Right lobe of liver (tissue), 6 donors: ENCODE results near the gene PTPRM. TPM values are rescaled to one million over a fixed set of nuclear protein-coding genes. Genes with fewer than 3 reads are reported as not detected.
A peak's percentile ranks its signal among the peaks of the same experiment; 100 is the strongest.
"Not testable (repeated sequence)": the region's sequence is repeated elsewhere in the genome, so short reads cannot be mapped to it uniquely, and the experiment has no call there.

Source experiments
- ATAC-seq, 4 donors: fragments of 200-7000 bp; cut with Tn5 transposase; one replicate each; pipeline ENCODE4 v1.9.1; 2020; ENCODE audit warnings: mild to moderate bottlenecking in 4 of 4, moderate library complexity in 4 of 4
- DNase-seq, 3 donors: peaks; one replicate each; pipeline ENCODE4 v3.0.0-alpha.2; 2020
- H3K27ac ChIP-seq, 3 donors: fragments of 200-600 bp; one replicate each; pipeline ENCODE4 v1.8.0; 2022
- H3K27me3 ChIP-seq, 2 donors: fragments of 200-600 bp; one replicate each; pipeline ENCODE4 v1.8.0; 2022
- H3K36me3 ChIP-seq, 4 donors: fragments of 200-600 bp; sonication (generic) in 1 of 4; one replicate each; pipeline versions ENCODE4 v1.5.1 to v1.8.0; 2017 to 2022; ENCODE audit warnings: control low read depth in 1 of 4
- H3K4me1 ChIP-seq, 4 donors: fragments of 200-600 bp; sonication (generic) in 1 of 4; one replicate each; pipeline versions ENCODE4 v1.5.1 to v1.8.0; 2017 to 2022; ENCODE audit warnings: control low read depth in 1 of 4
- H3K4me3 ChIP-seq, 3 donors: fragments of 200-600 bp; one replicate each; pipeline ENCODE4 v1.8.0; 2022
- H3K9me3 ChIP-seq, 4 donors: fragments of 200-600 bp; sonication (generic) in 1 of 4; one replicate each; pipeline versions ENCODE4 v1.5.1 to v1.8.0; 2017 to 2022; ENCODE audit warnings: control low read depth in 1 of 4
- CTCF ChIP-seq, 4 donors: fragments of 200-600 bp in 3 of 4; fragments of 450-650 bp in 1 of 4; IDR thresholded peaks; one replicate each; pipeline versions ENCODE4 v1.5.1 to v1.8.0; 2016 to 2022; ENCODE audit warnings: antibody characterized with exemption in 4 of 4, mild to moderate bottlenecking in 2 of 4
- POLR2A ChIP-seq: fragments of 450-650 bp; IDR thresholded peaks from one replicate; pipeline ENCODE4 v1.6.1; 2017; ENCODE audit warnings: antibody characterized with exemption, mild to moderate bottlenecking
- WGBS: methylation state at CpG from one replicate; pipeline ENCODE4 v1.1.6; 2018; ENCODE audit warnings: low coverage, low lambda C conversion rate; ENCODE audit not compliant: insufficient coverage; ENCODE audit errors: missing lambda C conversion rate; 5-methylcytosine and 5-hydroxymethylcytosine counted together
- intact Hi-C, 2 donors: fragments of 100-400 bp; cut with DNase I; formaldehyde crosslinking; loops; one replicate each; pipeline versions ENCODE4 v1.11.2 to v1.14.1; 2022
- total RNA-seq, 6 experiments: library from RNA; depleted of rRNA in 2 of 6; stranded (reverse); fragments of >200 nt in 2 of 6; fragmentation: NEBNext Ultra II Directional in 3 of 6; extraction: Animal tissue kit (Norgen Biotek cat#: 25700) in 3 of 6; gene quantifications; one replicate each; pipeline versions ENCODE4 v1.1.0 to v1.2.4, GENCODE V29; 2016 to 2023
- donor health status: DM: no; HTN: yes; CAD: no.
- donor health status: DM: no; HTN: no; CAD: no.
- donor health status: DM: no; HTN: no; CAD: no.
- donor health status: DM: no; HTN: yes; CAD: no.
- donor health status: DM: no; HTN: yes; CAD: no.

Gene PTPRM
- total RNA-seq, 6 experiments from 2014 or later: 15.1 to 45.7 (median 26.5) TPM

GRCh38 chr18:7957297-7957696 lies 390.2 kb downstream of the PTPRM start:
- no peaks in the 10 kb centered on the region for H3K9me3 ChIP-seq
- H3K4me3 ChIP-seq: no peak overlapping the region
- ATAC-seq (no peak), DNase-seq (no peak)
- intact Hi-C loops: no loop called here
- no peak overlapping the region for H3K27ac ChIP-seq
- H3K36me3 ChIP-seq: no peaks in the 10 kb centered on the region
- WGBS: 84% methylated on average over 3 of the region's 3 CpGs
- no peaks in the 10 kb centered on the region for H3K4me1 ChIP-seq
- TF ChIP-seq CTCF (IDR thresholded peaks at IDR 0.05): no peak
- no peak for TF ChIP-seq POLR2A
- no peaks in the 10 kb centered on the region for H3K27me3 ChIP-seq

- H3K9me3 ChIP-seq: no peaks in the 10 kb centered on the region
- 46% methylated on average over 4 of the region's 4 CpGs for WGBS
- H3K27me3 ChIP-seq: no peaks in the 10 kb centered on the region
- H3K4me1 ChIP-seq: no peaks in the 10 kb centered on the region
- H3K27ac ChIP-seq: no peak overlapping the region
- no peak for DNase-seq
- H3K36me3 ChIP-seq: no peaks in the 10 kb centered on the region
- intact Hi-C loops: no loop called here
- ATAC-seq: peak in 1 of 4 donors; percentile 50
- no peak overlapping the region for H3K4me3 ChIP-seq
- no peak for TF ChIP-seq POLR2A
- no peak for TF ChIP-seq CTCF (IDR thresholded peaks at IDR 0.05)
Measured at GRCh38 chr18:7958081-7958896, 391.2 kb downstream of the PTPRM start.

- Histone ChIP-seq H3K4me3 (no peak overlapping the region), H3K27me3 (no peaks in the 10 kb centered on the region), H3K36me3 (no peaks in the 10 kb centered on the region), H3K4me1 (no peaks in the 10 kb centered on the region), H3K27ac (no peak overlapping the region), H3K9me3 (no peaks in the 10 kb centered on the region)
- TF ChIP-seq POLR2A: no peak
- intact Hi-C loops: no loop called here
- 56% methylated on average over 1 of the region's 1 CpG for WGBS
- ATAC-seq (no peak), DNase-seq (no peak)
Measured at GRCh38 chr18:7958897-7959146, 391.7 kb downstream of the PTPRM start.

GRCh38 chr18:7966682-7967081 lies 399.6 kb downstream of the PTPRM start:
- ATAC-seq, DNase-seq, H3K36me3 ChIP-seq, H3K4me1 ChIP-seq, H3K9me3 ChIP-seq, H3K4me3 ChIP-seq, H3K27ac ChIP-seq, intact Hi-C loops, H3K27me3 ChIP-seq: not testable (repeated sequence)
- 100% methylated on average over 4 of the region's 18 CpGs for WGBS

- H3K36me3 ChIP-seq: no peaks in the 10 kb centered on the region
- no peak overlapping the region for H3K4me3 ChIP-seq
- no peaks in the 10 kb centered on the region for H3K4me1 ChIP-seq
- DNase-seq (no peak), ATAC-seq (peak in 1 of 4 donors; percentile 14)
- no peaks in the 10 kb centered on the region for H3K9me3 ChIP-seq
- H3K27me3 ChIP-seq: no peaks in the 10 kb centered on the region
- no peak overlapping the region for H3K27ac ChIP-seq
- TF ChIP-seq POLR2A: no peak
- TF ChIP-seq CTCF (IDR thresholded peaks at IDR 0.05): no peak
- intact Hi-C loops: no loop called here
- 91% methylated on average over 6 of the region's 6 CpGs for WGBS
Measured at GRCh38 chr18:7974200-7974874, 407.2 kb downstream of the PTPRM start.
